NCI-H146 treated with DMSO at 0.1 percent for 48 hours (cell line): ENCODE data around the gene RAD51B.

Experiments
- DNase-seq: peaks from one replicate; lab custom pipeline; 2025; ENCODE audit not compliant: unreplicated experiment; lab: John Stamatoyannopoulos, UW

Gene RAD51B

GRCh38 chr14:68621400-68622365 lies 802.1 kb downstream of the RAD51B start:
- DNase-seq: no peak

GRCh38 chr14:68622856-68623255 lies 803.3 kb downstream of the RAD51B start:
- no peak for DNase-seq

- no peak for DNase-seq
Measured at GRCh38 chr14:68623307-68623706, 803.7 kb downstream of the RAD51B start.

GRCh38 chr14:68623826-68624225 lies 804.2 kb downstream of the RAD51B start:
- no peak for DNase-seq

GRCh38 chr14:68624541-68625220 lies 805.1 kb downstream of the RAD51B start:
- no peak for DNase-seq

GRCh38 chr14:68625366-68626090 lies 805.9 kb downstream of the RAD51B start:
- DNase-seq: no peak

- DNase-seq: no peak
Measured at GRCh38 chr14:68626386-68626785, 806.8 kb downstream of the RAD51B start.

- DNase-seq: no peak
Measured at GRCh38 chr14:68627050-68627867, 807.7 kb downstream of the RAD51B start.

- DNase-seq: no peak
Measured at GRCh38 chr14:68627868-68628604, 808.5 kb downstream of the RAD51B start.

GRCh38 chr14:68628605-68629310 lies 809.2 kb downstream of the RAD51B start:
- no peak for DNase-seq

GRCh38 chr14:68630081-68630571 lies 810.5 kb downstream of the RAD51B start:
- no peak for DNase-seq

GRCh38 chr14:68630611-68631393 lies 811.2 kb downstream of the RAD51B start:
- no peak for DNase-seq

GRCh38 chr14:68631394-68632053 lies 811.9 kb downstream of the RAD51B start:
- no peak for DNase-seq

- no peak for DNase-seq
Measured at GRCh38 chr14:68632054-68632895, 812.7 kb downstream of the RAD51B start.

GRCh38 chr14:68633131-68633991 lies 813.8 kb downstream of the RAD51B start:
- no peak for DNase-seq

GRCh38 chr14:68634332-68634731 lies 814.8 kb downstream of the RAD51B start:
- no peak for DNase-seq
